GM12875 (cell line): ENCODE results near the gene DHX15.

Source experiments
- H3K4me3 ChIP-seq: one replicate; pipeline ENCODE4 v1.5.1; 2011; ENCODE audit warnings: low read depth, low read length, control low read depth
- TF ChIP-seq, protein P1 (sequence below): IDR thresholded peaks from 2 replicates; pipeline ENCODE4 v1.5.1; 2011; ENCODE audit warnings: low read depth, mild to moderate bottlenecking, control low read depth, inconsistent platforms, low read length, moderate library complexity, borderline replicate concordance; ENCODE audit not compliant: insufficient read depth

The DHX15 gene

DNA sequence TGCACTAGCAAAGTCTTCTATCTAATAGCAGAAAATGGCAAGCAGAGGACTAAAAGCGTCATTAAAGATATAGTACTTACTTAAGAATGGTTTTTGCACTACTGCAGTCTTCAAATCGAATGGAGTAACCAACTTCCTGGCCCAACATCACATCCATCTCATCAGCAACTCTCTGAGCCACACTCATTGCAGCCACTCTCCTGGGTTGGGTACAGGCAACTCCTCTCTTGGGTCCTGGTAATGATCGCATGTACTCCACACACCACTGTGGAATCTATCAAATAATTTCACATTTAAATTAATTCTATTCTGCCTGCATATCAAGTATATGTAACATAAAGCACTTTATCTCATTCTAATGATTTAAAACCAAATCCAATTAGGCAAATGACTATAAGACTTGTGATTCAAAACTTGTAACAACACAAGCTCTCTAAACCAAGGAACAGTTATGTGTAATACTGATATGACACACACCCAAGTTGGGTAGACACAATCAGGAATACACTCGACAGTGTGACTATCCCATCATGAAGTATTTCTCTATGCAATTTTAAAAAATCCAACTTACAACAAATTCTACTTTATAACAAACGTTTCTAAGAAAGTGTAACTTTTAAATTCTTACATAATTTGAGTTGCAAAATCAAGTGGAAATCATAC, 13.6 kb downstream of the DHX15 start:
- no peak overlapping the region for H3K4me3 ChIP-seq
- TF ChIP-seq, protein P1, sequence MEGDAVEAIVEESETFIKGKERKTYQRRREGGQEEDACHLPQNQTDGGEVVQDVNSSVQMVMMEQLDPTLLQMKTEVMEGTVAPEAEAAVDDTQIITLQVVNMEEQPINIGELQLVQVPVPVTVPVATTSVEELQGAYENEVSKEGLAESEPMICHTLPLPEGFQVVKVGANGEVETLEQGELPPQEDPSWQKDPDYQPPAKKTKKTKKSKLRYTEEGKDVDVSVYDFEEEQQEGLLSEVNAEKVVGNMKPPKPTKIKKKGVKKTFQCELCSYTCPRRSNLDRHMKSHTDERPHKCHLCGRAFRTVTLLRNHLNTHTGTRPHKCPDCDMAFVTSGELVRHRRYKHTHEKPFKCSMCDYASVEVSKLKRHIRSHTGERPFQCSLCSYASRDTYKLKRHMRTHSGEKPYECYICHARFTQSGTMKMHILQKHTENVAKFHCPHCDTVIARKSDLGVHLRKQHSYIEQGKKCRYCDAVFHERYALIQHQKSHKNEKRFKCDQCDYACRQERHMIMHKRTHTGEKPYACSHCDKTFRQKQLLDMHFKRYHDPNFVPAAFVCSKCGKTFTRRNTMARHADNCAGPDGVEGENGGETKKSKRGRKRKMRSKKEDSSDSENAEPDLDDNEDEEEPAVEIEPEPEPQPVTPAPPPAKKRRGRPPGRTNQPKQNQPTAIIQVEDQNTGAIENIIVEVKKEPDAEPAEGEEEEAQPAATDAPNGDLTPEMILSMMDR: no peak

- TF ChIP-seq, protein P1: no peak
- H3K4me3 ChIP-seq: no peak overlapping the region
These were observed 14.2 kb downstream of the DHX15 start for GRCh38 chr4:24570172-24570571.

- TF ChIP-seq, protein P1: no peak
- H3K4me3 ChIP-seq: no peak overlapping the region
These were observed 14.7 kb downstream of the DHX15 start for GRCh38 chr4:24569662-24570061.

DNA sequence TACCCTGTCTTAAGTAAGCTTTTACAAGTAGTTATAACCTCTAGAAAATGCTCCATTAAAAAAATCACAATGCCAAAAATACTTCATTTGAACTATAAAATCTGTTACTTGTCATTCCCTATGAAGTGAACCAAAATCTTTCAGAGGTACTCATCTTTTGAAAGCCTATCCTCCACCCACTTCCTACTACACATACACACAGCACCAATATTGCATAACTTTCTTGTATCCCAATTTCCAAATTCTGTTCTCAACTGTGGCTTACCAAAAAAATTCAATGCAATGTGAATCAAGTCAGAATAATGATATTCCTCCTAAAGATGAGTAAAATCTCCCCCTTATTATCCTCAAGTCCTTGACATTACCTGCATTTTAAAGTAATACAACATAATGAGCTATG, 15.9 kb downstream of the DHX15 start:
- H3K4me3 ChIP-seq: no peak overlapping the region
- TF ChIP-seq, protein P1: no peak

- no peak overlapping the region for H3K4me3 ChIP-seq
- TF ChIP-seq, protein P1: no peak
These were observed 19.3 kb downstream of the DHX15 start for GRCh38 chr4:24565054-24565453.

- TF ChIP-seq, protein P1: no peak
- H3K4me3 ChIP-seq: no peak overlapping the region
These were observed 19.9 kb downstream of the DHX15 start for GRCh38 chr4:24564488-24564887.

DNA sequence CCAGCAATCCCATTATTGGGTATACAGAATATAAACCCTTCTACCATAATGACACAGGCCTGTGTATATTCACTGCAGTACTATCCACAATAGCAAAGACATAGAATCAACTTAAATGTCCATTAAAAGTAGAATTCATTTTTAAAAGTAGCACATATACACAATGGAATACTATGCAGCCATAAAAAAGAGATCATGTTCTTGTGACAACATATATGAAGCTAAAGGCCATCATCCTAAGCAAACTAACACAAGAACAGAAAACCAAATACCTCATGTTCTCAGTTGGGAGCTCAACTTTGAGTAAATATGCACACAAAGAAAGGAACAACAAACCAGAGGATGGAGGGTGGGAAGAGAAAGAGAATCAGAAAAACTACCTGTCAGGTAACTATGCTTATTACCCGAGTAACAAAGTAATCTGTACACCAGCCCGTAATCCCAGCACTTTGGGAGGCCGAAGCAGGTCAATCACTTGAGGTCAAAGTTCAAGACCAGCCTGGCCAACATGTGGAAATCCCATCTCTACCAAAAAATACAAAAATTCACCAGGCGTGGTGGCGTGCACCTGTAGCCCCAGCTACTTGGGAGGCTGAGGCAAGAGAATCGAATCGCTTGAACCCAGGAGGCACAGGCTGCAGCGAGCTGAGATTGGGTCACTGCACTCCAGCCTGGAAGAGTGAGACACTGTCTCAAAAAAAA, 22.8 kb downstream of the DHX15 start:
- no peak overlapping the region for H3K4me3 ChIP-seq
- TF ChIP-seq, protein P1: no peak
